ENCODE measurements around the gene TBC1D22B.
A peak's percentile ranks its signal among the peaks of the same experiment; 100 is the strongest.
"Not testable (repeated sequence)": the region's sequence is repeated elsewhere in the genome, so short reads cannot be mapped to it uniquely, and the experiment has no call there.

TBC1D22B gene

DNA sequence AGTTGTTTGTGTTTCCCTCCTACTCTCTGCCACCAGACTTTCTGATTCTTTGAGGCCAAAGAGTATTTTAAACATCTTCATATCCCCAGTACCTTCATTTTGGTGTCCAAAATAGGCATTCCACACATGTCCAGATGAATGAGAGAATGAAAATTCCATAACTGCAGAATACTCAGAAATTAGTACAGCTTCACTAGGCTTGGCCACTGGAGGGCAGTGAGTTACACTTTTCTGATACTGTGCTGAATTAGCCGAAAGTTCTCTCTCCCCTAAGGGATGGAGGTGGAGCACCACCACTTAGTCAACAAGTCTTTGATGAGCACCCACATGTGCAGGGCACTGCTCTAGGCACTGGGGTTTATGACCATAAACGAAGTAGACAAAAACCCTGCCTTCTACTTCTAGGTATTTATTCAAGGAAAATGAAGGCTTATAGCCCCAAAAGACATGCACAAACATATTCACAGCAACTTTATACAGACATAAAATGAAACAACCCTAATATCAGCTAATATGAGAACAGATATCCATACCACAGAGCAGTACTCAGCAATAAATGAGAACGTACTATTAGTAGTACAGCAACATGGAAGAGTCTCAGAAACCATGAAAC lies 46.4 kb downstream of the TBC1D22B start:
- DNase-seq (ENCODE audit: low spot score), result peak; percentile 35

GRCh38 chr6:37304766-37305165 lies 47.2 kb downstream of the TBC1D22B start:
- no peak for DNase-seq (ENCODE audit: low spot score)

GRCh38 chr6:37305841-37306425 lies 48.4 kb downstream of the TBC1D22B start:
- no peak for DNase-seq (ENCODE audit: low spot score)

GRCh38 chr6:37306624-37307222 lies 49.2 kb downstream of the TBC1D22B start:
- no peak for DNase-seq (ENCODE audit: low spot score)

DNA sequence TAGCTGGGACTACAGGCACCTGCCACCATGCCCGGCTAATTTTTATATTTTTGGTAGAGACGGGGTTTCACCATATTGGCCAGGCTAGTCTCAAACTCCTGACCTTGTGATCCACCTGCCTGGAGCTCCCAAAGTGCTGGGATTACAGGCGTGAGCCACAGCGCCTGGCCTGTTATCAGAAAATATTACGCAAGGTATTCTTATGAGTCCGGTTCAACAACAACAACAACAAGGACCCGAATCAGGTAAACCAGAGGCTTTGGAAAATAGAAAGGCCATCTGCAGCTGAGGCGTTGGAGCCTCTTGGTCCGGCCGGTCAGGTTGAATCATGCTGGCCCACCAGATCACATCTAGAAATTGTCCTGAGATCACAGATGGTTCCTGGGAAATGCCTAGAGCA lies 49.9 kb downstream of the TBC1D22B start:
- not testable (repeated sequence) for DNase-seq (ENCODE audit: low spot score)

DNA sequence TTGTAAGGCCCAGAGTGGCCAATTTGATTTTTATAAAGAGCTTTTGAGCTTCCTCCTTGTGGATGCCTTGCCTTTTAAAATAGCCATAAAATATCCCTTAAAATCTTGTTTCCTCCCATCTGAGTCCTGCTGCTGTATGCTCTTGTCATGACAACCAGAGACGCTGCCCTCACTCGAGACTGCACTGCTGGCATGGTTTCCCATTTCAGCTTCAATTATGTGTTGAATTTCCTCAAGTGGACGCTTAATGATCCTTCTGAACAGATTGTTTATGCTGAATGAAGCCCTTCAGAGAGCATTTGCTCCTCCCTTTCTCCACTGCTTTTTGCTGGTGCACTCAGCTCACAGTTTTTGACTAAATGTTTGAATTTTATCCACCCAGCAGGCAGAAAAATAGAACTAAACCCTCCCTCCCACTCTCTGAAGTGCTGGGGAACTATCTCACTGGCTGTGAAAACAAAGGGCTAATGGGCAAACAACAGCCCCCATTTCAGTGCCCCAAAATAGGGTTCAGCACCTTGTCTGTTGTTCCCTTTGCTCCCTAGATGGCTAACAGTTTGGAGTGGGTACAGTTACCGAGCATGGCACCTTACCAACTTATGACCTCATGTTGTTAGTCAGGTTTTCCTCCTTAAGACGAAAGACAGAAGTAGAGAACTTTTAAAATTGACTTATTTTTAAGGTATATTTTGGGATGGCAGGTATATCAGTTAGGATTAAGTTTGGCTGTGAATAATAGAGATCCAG lies 50.7 kb downstream of the TBC1D22B start:
- DNase-seq (ENCODE audit: low spot score), result no peak

- DNase-seq (ENCODE audit: low spot score), result no peak
Measured at GRCh38 chr6:37309046-37309445, 51.5 kb downstream of the TBC1D22B start.

DNA sequence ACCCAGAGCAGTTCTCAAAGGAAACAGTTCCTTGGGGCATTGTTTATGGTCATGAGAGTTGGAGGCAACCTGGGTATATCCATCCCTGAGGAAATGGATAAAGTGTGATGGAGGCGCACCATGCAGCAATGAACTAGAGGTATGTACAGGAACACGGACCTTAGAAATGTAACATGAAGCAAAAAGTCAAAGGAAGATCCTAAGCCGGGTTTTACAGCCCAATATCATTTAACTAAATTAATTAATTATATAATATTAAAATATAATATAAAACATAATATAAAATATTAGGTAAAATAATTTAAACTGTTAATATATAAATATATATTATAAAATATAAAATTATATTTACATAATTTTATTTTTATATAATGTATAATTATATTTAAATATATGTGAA lies 52.1 kb downstream of the TBC1D22B start:
- no peak for DNase-seq (ENCODE audit: low spot score)

GRCh38 chr6:37310966-37311365 lies 53.4 kb downstream of the TBC1D22B start:
- DNase-seq (ENCODE audit: low spot score), result no peak

GRCh38 chr6:37311741-37312473 lies 54.3 kb downstream of the TBC1D22B start:
- DNase-seq (ENCODE audit: low spot score), result peak; percentile 86

DNA sequence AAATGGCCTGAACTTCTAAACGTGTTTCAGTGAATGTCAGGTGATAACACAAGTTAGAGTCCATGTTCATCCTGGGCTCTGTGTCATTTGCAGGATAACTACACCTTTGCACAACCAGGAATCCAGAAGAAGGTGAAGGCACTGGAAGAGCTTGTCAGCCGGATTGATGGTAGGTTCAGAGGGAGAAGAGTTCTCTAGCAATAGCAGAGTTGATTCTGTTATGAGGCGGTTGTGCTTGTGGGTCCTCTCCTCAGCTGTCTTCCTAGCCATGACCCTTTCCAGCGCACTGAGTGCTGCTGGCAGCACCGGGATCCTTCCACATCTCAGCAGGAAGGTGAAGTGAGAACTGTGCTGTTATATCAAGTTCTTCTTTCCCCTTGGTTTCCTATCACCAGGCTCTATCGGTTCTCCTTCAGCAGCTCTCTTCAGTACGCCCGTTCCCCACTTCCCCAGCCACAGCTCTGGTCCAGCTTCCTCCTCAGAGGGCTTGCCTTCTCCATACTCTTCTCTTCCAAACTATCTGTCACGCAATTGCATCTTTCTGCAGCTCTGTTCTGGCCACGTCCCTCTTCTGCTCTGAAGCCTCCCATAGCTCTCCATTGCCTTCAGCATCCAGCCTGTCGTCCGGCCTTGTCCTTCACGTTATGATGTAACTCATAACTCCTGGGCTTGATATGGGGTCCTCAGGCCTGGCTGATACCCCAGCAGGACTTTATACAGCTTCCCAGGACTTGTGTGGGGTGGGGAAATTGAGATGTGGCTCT lies 56.3 kb downstream of the TBC1D22B start:
- no peak for DNase-seq (ENCODE audit: low spot score)

GRCh38 chr6:37314487-37315156 lies 57.0 kb downstream of the TBC1D22B start:
- DNase-seq (ENCODE audit: low spot score), result peak; percentile 57

- no peak for DNase-seq (ENCODE audit: low spot score)
Measured at GRCh38 chr6:37315157-37315515, 57.6 kb downstream of the TBC1D22B start.

DNA sequence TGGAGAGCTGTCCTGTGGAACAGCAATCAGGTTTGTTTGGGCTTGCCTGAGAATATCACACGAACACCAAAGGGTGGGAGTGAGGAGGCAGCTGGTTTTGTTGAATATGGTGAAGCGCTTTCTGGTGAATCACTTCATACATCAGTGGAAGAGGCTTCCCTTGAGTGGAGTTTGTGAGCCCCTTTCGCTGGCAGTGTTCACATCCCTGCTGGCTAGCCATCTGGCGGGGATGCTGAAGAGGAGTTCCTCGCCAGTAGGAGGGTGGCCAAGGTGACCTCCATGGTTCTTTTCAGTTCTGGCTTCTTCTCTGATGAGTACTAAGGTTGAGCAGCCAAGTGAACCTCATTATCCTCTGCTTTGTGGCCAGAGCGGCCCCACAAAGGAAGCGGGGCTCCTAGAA lies 58.5 kb downstream of the TBC1D22B start:
- no peak for DNase-seq (ENCODE audit: low spot score)

DNA sequence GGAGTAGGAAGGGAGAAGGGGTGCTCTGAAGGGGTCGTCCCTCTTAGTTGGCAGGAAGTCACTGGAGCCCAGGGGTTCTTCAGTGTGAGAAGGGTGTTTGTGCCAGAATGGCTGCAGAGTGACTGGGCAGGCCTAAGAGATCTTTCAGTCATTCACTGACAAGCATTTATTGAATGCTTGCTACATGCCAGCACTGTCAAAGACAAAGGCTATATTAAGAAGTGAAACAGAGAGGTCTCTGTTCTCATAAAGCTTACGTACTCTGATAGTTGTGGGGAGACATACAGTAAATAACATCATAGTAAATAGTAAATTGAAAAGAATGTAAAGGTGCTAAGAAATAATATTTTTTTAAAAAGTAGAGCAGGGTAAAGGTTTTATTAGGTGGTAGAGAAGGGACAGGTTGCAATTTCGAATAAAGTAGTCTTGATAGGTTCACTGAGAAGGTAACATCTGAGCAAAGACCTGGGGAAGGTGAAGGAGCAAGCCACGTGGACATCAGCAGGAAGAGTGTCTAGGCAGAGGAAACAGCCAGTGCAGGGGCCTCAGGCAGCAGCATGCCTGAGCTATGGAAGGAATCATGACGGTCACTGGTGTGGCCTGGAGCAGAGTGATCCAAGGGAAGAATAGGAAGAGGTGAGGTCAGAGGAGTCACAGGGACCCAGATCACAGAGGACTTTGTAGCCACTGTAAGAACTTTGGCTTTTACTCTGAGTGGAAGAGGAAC lies 59.9 kb downstream of the TBC1D22B start:
- no peak for DNase-seq (ENCODE audit: low spot score)

- DNase-seq (ENCODE audit: low spot score), result no peak
Measured at GRCh38 chr6:37319156-37319555, 61.6 kb downstream of the TBC1D22B start.

- DNase-seq (ENCODE audit: low spot score), result no peak
Measured at GRCh38 chr6:37319856-37320480, 62.4 kb downstream of the TBC1D22B start.

GRCh38 chr6:37320646-37321045 lies 63.1 kb downstream of the TBC1D22B start:
- DNase-seq (ENCODE audit: low spot score), result no peak

DNA sequence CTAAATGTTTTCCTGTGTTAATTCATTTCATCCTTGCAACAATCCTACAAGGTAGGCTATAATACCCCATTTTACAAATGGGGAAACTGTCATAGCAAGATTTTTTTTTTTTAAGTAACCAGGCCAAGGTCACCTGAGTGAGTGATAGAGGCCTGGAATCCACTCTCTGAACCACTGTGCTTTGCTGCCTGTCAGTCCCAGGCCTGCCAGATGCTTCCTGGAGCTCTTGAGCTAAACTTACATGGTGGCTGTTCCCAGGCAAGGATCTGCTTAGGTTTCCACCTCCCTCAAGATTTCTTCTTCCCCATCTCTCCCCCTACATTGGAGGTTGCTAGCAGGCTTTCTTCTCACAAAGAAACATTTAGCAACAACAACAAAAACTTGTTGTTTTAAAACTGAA lies 63.5 kb downstream of the TBC1D22B start:
- DNase-seq (ENCODE audit: low spot score), result no peak
